Measurements from ENCODE around the gene PTPN14. TPM values are rescaled to one million over a fixed set of nuclear protein-coding genes. Genes with fewer than 3 reads are reported as not detected.

PTPN14 gene
- total and polyA plus RNA-seq, 2 experiments from 2014 or later, result 18.7 to 70.2 TPM

- peaks cover 3% of the 10 kb centered on the region; the same call in 1 of the 2 replicates for H3K36me3 ChIP-seq (ENCODE audit: insufficient read depth)
- Mint-ChIP-seq H3K36me3 (ENCODE audit: low read depth) (peaks cover 48% of the 10 kb centered on the region), H3K4me3 (no peak overlapping the region), H3K27me3 (ENCODE audit: insufficient read depth, low read depth, poor library complexity) (peaks cover 3% of the 10 kb centered on the region), H3K4me1 (peaks cover 22% of the 10 kb centered on the region), H3K9me3 (no peaks in the 10 kb centered on the region), H3K27ac (no peak overlapping the region)
- no peaks in the 10 kb centered on the region for H3K9me2 ChIP-seq (ENCODE audit: insufficient read depth)
- no peaks in the 10 kb centered on the region for H4K20me1 ChIP-seq (replicated peaks; ENCODE audit: insufficient read depth)
- TF ChIP-seq, protein P1, sequence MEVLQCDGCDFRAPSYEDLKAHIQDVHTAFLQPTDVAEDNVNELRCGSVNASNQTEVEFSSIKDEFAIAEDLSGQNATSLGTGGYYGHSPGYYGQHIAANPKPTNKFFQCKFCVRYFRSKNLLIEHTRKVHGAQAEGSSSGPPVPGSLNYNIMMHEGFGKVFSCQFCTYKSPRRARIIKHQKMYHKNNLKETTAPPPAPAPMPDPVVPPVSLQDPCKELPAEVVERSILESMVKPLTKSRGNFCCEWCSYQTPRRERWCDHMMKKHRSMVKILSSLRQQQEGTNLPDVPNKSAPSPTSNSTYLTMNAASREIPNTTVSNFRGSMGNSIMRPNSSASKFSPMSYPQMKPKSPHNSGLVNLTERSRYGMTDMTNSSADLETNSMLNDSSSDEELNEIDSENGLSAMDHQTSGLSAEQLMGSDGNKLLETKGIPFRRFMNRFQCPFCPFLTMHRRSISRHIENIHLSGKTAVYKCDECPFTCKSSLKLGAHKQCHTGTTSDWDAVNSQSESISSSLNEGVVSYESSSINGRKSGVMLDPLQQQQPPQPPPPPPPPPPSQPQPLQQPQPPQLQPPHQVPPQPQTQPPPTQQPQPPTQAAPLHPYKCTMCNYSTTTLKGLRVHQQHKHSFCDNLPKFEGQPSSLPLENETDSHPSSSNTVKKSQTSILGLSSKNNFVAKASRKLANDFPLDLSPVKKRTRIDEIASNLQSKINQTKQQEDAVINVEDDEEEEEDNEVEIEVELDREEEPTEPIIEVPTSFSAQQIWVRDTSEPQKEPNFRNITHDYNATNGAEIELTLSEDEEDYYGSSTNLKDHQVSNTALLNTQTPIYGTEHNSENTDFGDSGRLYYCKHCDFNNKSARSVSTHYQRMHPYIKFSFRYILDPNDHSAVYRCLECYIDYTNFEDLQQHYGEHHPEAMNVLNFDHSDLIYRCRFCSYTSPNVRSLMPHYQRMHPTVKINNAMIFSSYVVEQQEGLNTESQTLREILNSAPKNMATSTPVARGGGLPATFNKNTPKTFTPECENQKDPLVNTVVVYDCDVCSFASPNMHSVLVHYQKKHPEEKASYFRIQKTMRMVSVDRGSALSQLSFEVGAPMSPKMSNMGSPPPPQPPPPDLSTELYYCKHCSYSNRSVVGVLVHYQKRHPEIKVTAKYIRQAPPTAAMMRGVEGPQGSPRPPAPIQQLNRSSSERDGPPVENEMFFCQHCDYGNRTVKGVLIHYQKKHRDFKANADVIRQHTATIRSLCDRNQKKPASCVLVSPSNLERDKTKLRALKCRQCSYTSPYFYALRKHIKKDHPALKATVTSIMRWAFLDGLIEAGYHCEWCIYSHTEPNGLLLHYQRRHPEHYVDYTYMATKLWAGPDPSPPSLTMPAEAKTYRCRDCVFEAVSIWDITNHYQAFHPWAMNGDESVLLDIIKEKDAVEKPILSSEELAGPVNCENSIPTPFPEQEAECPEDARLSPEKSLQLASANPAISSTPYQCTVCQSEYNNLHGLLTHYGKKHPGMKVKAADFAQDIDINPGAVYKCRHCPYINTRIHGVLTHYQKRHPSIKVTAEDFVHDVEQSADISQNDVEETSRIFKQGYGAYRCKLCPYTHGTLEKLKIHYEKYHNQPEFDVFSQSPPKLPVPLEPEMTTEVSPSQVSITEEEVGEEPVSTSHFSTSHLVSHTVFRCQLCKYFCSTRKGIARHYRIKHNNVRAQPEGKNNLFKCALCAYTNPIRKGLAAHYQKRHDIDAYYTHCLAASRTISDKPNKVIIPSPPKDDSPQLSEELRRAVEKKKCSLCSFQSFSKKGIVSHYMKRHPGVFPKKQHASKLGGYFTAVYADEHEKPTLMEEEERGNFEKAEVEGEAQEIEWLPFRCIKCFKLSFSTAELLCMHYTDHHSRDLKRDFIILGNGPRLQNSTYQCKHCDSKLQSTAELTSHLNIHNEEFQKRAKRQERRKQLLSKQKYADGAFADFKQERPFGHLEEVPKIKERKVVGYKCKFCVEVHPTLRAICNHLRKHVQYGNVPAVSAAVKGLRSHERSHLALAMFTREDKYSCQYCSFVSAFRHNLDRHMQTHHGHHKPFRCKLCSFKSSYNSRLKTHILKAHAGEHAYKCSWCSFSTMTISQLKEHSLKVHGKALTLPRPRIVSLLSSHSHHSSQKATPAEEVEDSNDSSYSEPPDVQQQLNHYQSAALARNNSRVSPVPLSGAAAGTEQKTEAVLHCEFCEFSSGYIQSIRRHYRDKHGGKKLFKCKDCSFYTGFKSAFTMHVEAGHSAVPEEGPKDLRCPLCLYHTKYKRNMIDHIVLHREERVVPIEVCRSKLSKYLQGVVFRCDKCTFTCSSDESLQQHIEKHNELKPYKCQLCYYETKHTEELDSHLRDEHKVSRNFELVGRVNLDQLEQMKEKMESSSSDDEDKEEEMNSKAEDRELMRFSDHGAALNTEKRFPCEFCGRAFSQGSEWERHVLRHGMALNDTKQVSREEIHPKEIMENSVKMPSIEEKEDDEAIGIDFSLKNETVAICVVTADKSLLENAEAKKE (CRISPR knock-in tag; IDR thresholded peaks at IDR 0.05), result no peak
- TF ChIP-seq, protein P2, sequence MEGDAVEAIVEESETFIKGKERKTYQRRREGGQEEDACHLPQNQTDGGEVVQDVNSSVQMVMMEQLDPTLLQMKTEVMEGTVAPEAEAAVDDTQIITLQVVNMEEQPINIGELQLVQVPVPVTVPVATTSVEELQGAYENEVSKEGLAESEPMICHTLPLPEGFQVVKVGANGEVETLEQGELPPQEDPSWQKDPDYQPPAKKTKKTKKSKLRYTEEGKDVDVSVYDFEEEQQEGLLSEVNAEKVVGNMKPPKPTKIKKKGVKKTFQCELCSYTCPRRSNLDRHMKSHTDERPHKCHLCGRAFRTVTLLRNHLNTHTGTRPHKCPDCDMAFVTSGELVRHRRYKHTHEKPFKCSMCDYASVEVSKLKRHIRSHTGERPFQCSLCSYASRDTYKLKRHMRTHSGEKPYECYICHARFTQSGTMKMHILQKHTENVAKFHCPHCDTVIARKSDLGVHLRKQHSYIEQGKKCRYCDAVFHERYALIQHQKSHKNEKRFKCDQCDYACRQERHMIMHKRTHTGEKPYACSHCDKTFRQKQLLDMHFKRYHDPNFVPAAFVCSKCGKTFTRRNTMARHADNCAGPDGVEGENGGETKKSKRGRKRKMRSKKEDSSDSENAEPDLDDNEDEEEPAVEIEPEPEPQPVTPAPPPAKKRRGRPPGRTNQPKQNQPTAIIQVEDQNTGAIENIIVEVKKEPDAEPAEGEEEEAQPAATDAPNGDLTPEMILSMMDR (conservative IDR thresholded peaks at IDR 0.05; ENCODE audit: low read depth in 2 of 2), result 0 out of 4 replicates have a peak, but pooled peaks of 1 of the 2 experiments have one; percentile 10
- peaks cover 18% of the 10 kb centered on the region for H3K4me1 ChIP-seq (ENCODE audit: insufficient read depth)
- DNase-seq (ENCODE audit: low spot score), result no peak
- H3K4me3 ChIP-seq, result no peak overlapping the region
- no peak overlapping the region for H3K27ac ChIP-seq (ENCODE audit: low read depth)
- ATAC-seq, result peak; percentile 34; the same call in 2 of the 3 replicates
- no peaks in the 10 kb centered on the region; the same call in 1 of the 2 replicates for H3K79me2 ChIP-seq (replicated peaks; ENCODE audit: insufficient read depth)
- no peaks in the 10 kb centered on the region for H3K27me3 ChIP-seq (ENCODE audit: insufficient read depth)
- peak overlapping the region; percentile 35; the same call in 1 of the 2 replicates for H3K4me2 ChIP-seq
- no peaks in the 10 kb centered on the region for H3F3A ChIP-seq (replicated peaks; ENCODE audit: low read depth)
- no peak overlapping the region for H2AFZ ChIP-seq
These were observed 153.9 kb downstream of the PTPN14 start for GRCh38 chr1:214397497-214397896.

DNA sequence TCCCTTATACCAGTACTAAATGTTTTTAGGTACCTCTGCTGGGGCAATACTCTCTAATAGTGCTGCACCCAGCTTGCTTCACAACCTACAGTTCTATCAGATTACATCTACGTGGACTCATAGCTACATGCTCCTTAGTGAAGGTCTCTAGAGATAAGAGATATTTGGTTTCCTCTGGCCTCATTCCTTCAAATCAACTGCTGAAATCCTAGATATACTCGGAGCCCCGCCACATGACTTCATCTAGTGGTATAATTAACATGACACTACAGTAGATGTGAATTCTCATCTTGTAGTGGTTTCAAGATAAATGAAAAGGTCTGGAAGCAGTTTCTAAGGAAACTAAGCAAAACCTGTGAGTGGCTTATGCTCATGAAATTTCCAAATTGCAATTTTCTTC, 155.1 kb downstream of the PTPN14 start:
- H3K4me3 ChIP-seq, result no peak overlapping the region
- peaks cover 55% of the 10 kb centered on the region for H3K36me3 Mint-ChIP-seq (ENCODE audit: low read depth)
- no peak overlapping the region for H2AFZ ChIP-seq
- DNase-seq (ENCODE audit: low spot score) (no peak), ATAC-seq (no peak)
- no peak overlapping the region for H3K27ac ChIP-seq (ENCODE audit: low read depth)
- H3K79me2 ChIP-seq (replicated peaks; ENCODE audit: insufficient read depth), result no peaks in the 10 kb centered on the region; the same call in 1 of the 2 replicates
- H3K27ac Mint-ChIP-seq, result no peak overlapping the region
- no peaks in the 10 kb centered on the region for H3K27me3 ChIP-seq (ENCODE audit: insufficient read depth)
- peaks cover 18% of the 10 kb centered on the region for H3K4me1 ChIP-seq (ENCODE audit: insufficient read depth)
- peaks cover under 1% of the 10 kb centered on the region; the same call in 1 of the 2 replicates for H3K36me3 ChIP-seq (ENCODE audit: insufficient read depth)
- H3K27me3 Mint-ChIP-seq (ENCODE audit: insufficient read depth, low read depth, poor library complexity), result peaks cover 3% of the 10 kb centered on the region
- H3K4me2 ChIP-seq, result no peak overlapping the region
- H3K9me2 ChIP-seq (ENCODE audit: insufficient read depth), result no peaks in the 10 kb centered on the region
- peaks cover 20% of the 10 kb centered on the region for H3K4me1 Mint-ChIP-seq
- no peaks in the 10 kb centered on the region for H3F3A ChIP-seq (replicated peaks; ENCODE audit: low read depth)
- H3K9me3 Mint-ChIP-seq, result no peaks in the 10 kb centered on the region
- no peak overlapping the region for H3K4me3 Mint-ChIP-seq
- no peaks in the 10 kb centered on the region; the same call in 1 of the 2 replicates for H4K20me1 ChIP-seq (replicated peaks; ENCODE audit: insufficient read depth)
- TF ChIP-seq STAT1 (IDR thresholded peaks at IDR 0.05; ENCODE audit: unreplicated experiment), result no peak
- TF ChIP-seq EZH2phosphoT487 (IDR thresholded peaks at IDR 0.05; ENCODE audit: unreplicated experiment), result no peak
- no peak for TF ChIP-seq ZNF331 (CRISPR knock-in tag; IDR thresholded peaks at IDR 0.05; ENCODE audit: low read depth)
- no peak for TF ChIP-seq REST (IDR thresholded peaks at IDR 0.05; ENCODE audit: unreplicated experiment)
- no peak for TF ChIP-seq CREB1 (CRISPR knock-in tag; IDR thresholded peaks at IDR 0.05; ENCODE audit: low read depth)
- TF ChIP-seq NANOG (IDR thresholded peaks at IDR 0.05; ENCODE audit: borderline replicate concordance), result no peak
- no peak for TF ChIP-seq ZNF114 (CRISPR knock-in tag; IDR thresholded peaks at IDR 0.05)
- no peak for TF ChIP-seq EZH2 (IDR thresholded peaks at IDR 0.05; ENCODE audit: low read depth, unreplicated experiment)
- TF ChIP-seq JUNB (IDR thresholded peaks at IDR 0.05; ENCODE audit: unreplicated experiment), result no peak

All from GM23338 (cell line).